ENCODE measurements around the gene TAS1R2. TPM values are rescaled to one million over a fixed set of nuclear protein-coding genes. Genes with fewer than 3 reads are reported as not detected.

The TAS1R2 gene
- total RNA-seq, 1 donor from 2014 or later: not detected

- H3K27ac Mint-ChIP-seq (ENCODE audit: unreplicated experiment): peak within 1 kb of the TSS; percentile 98
- Histone ChIP-seq H3K9ac (ENCODE audit: low read length) (peak within 1 kb of the TSS; percentile 90), H3K27me3 (ENCODE audit: insufficient read depth, low read length) (no peaks in the 10 kb centered on the region), H3K36me3 (ENCODE audit: insufficient read depth, low read length) (peaks cover 11% of the 10 kb centered on the region), H4K20me1 (ENCODE audit: insufficient read depth, low read length) (peaks cover 40% of the 10 kb centered on the region), H3K79me2 (ENCODE audit: insufficient read depth, low read length) (peaks cover 8% of the 10 kb centered on the region), H3K4me1 (ENCODE audit: insufficient read depth, low read length) (peaks cover 14% of the 10 kb centered on the region), H3K27ac (ENCODE audit: low read depth, low read length) (peak within 1 kb of the TSS; percentile 91), H3K4me3 (ENCODE audit: insufficient read depth, low read depth, low read length) (peak within 1 kb of the TSS; percentile 79), H3K4me2 (ENCODE audit: low read length) (peak within 1 kb of the TSS; percentile 96), H3K9me3 (ENCODE audit: insufficient read depth, low read depth, low read length) (no peaks in the 10 kb centered on the region), H2AFZ (ENCODE audit: low read depth, low read length) (peak within 1 kb of the TSS; percentile 74)
- TF ChIP-seq EZH2 (IDR thresholded peaks at IDR 0.05; ENCODE audit: insufficient read depth, low read length): no peak
- TF ChIP-seq, protein P1, sequence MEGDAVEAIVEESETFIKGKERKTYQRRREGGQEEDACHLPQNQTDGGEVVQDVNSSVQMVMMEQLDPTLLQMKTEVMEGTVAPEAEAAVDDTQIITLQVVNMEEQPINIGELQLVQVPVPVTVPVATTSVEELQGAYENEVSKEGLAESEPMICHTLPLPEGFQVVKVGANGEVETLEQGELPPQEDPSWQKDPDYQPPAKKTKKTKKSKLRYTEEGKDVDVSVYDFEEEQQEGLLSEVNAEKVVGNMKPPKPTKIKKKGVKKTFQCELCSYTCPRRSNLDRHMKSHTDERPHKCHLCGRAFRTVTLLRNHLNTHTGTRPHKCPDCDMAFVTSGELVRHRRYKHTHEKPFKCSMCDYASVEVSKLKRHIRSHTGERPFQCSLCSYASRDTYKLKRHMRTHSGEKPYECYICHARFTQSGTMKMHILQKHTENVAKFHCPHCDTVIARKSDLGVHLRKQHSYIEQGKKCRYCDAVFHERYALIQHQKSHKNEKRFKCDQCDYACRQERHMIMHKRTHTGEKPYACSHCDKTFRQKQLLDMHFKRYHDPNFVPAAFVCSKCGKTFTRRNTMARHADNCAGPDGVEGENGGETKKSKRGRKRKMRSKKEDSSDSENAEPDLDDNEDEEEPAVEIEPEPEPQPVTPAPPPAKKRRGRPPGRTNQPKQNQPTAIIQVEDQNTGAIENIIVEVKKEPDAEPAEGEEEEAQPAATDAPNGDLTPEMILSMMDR (IDR thresholded peaks at IDR 0.05; ENCODE audit: insufficient read depth, low read depth, low read length): no peak
- H3K36me3 Mint-ChIP-seq (ENCODE audit: low read depth, unreplicated experiment): peaks cover 10% of the 10 kb centered on the region
- FAIRE-seq: peak; percentile 89
- no peaks in the 10 kb centered on the region for H3K9me3 Mint-ChIP-seq (ENCODE audit: unreplicated experiment)
- peak; percentile 96 for DNase-seq (ENCODE audit: low read depth)
- peak within 1 kb of the TSS; percentile 97 for H3K4me3 Mint-ChIP-seq (ENCODE audit: unreplicated experiment)
- no peaks in the 10 kb centered on the region for H3K27me3 Mint-ChIP-seq (ENCODE audit: low read depth, unreplicated experiment)
- H3K4me1 Mint-ChIP-seq (ENCODE audit: low read depth, unreplicated experiment): no peaks in the 10 kb centered on the region
These were observed 43.2 kb upstream of the TAS1R2 start, which contains the start of gene ALDH4A1 for GRCh38 chr1:18902523-18903290. Gene ALDH4A1, minus strand, starts transcription at chr1:18902555. Its CDS starts 32 bp downstream, at chr1:18902523.

DNA sequence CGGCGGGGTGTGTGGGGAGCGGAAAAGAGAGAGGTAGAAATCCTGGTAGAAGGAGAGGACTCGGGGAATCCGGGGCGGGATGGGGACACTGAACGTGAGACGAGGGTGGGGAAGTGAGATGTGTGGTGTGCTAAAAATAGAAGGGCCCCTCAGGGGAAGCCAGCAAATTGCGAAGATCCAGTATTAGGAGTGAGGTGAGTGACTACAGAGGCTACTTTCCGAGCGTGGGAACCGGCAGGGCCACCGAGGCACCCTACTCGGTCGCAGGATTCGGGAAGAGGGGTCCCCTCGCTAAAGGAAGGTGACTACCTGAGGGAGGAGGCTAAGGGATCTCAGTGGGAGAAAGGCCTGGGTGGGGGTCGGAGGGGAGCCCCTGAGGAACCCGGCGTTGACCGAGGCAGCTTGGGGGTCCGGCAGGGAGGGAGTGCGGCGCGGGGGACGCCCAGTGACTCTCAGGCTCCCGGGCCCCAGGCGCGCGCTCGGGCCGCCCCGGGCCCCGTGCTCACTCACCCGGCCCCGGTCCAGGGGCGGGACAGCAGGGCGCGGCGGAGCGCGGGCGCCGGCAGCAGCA is 42.6 kb upstream of the TAS1R2 start:
- peaks cover 11% of the 10 kb centered on the region for H3K36me3 ChIP-seq (ENCODE audit: insufficient read depth, low read length)
- peaks cover 8% of the 10 kb centered on the region for H3K36me3 Mint-ChIP-seq (ENCODE audit: low read depth, unreplicated experiment)
- peak overlapping the region; percentile 74 for H2AFZ ChIP-seq (ENCODE audit: low read depth, low read length)
- H3K4me2 ChIP-seq (ENCODE audit: low read length): peak overlapping the region; percentile 96
- peak overlapping the region; percentile 97 for H3K4me3 Mint-ChIP-seq (ENCODE audit: unreplicated experiment)
- H3K27me3 Mint-ChIP-seq (ENCODE audit: low read depth, unreplicated experiment): no peaks in the 10 kb centered on the region
- H3K9me3 Mint-ChIP-seq (ENCODE audit: unreplicated experiment): no peaks in the 10 kb centered on the region
- no peaks in the 10 kb centered on the region for H3K9me3 ChIP-seq (ENCODE audit: insufficient read depth, low read depth, low read length)
- H3K27ac ChIP-seq (ENCODE audit: low read depth, low read length): peak overlapping the region; percentile 91
- H3K4me3 ChIP-seq (ENCODE audit: insufficient read depth, low read depth, low read length): peak overlapping the region; percentile 79
- peak overlapping the region; percentile 94 for H3K27ac Mint-ChIP-seq (ENCODE audit: unreplicated experiment)
- H4K20me1 ChIP-seq (ENCODE audit: insufficient read depth, low read length): peaks cover 35% of the 10 kb centered on the region
- no peaks in the 10 kb centered on the region for H3K4me1 Mint-ChIP-seq (ENCODE audit: low read depth, unreplicated experiment)
- H3K27me3 ChIP-seq (ENCODE audit: insufficient read depth, low read length): no peaks in the 10 kb centered on the region
- H3K4me1 ChIP-seq (ENCODE audit: insufficient read depth, low read length): peaks cover 14% of the 10 kb centered on the region
- peak overlapping the region; percentile 90 for H3K9ac ChIP-seq (ENCODE audit: low read length)
- TF ChIP-seq EZH2 (IDR thresholded peaks at IDR 0.05; ENCODE audit: insufficient read depth, low read length): no peak
- TF ChIP-seq, protein P1 (IDR thresholded peaks at IDR 0.05; ENCODE audit: insufficient read depth, low read depth, low read length): no peak
- DNase-seq (ENCODE audit: low read depth): no peak
- no peak for FAIRE-seq
- H3K79me2 ChIP-seq (ENCODE audit: insufficient read depth, low read length): peaks cover 8% of the 10 kb centered on the region
